HG02943 (cell line): ENCODE results near the gene CEP295NL.
"Not testable (repeated sequence)": the region's sequence is repeated elsewhere in the genome, so short reads cannot be mapped to it uniquely, and the experiment has no call there.

Experiments used
- ATAC-seq: cut with Tn5 transposase; IDR thresholded peaks from one replicate; pipeline ENCODE4 v1.9.1; 2021; ENCODE audit warnings: mild to moderate bottlenecking, low read depth, moderate library complexity; ENCODE audit not compliant: unreplicated experiment

The CEP295NL gene

GRCh38 chr17:78891406-78892061, 11.5 kb downstream of the CEP295NL start:
- no peak for ATAC-seq

- ATAC-seq: no peak
Observed at GRCh38 chr17:78890498-78890897, 12.5 kb downstream of the CEP295NL start.

GRCh38 chr17:78890096-78890495, 12.9 kb downstream of the CEP295NL start:
- not testable (repeated sequence) for ATAC-seq

GRCh38 chr17:78889531-78889930, 13.5 kb downstream of the CEP295NL start:
- peak; percentile 55 for ATAC-seq

- no peak for ATAC-seq
Observed at GRCh38 chr17:78888941-78889518, 14.0 kb downstream of the CEP295NL start.

- no peak for ATAC-seq
Observed at GRCh38 chr17:78886954-78887353, 16.0 kb downstream of the CEP295NL start.

- no peak for ATAC-seq
Observed at GRCh38 chr17:78885956-78886355, 17.0 kb downstream of the CEP295NL start.

- no peak for ATAC-seq
Observed at GRCh38 chr17:78884876-78885667, 17.9 kb downstream of the CEP295NL start.

- ATAC-seq: no peak
Observed at GRCh38 chr17:78884148-78884825, 18.7 kb downstream of the CEP295NL start.

GRCh38 chr17:78883533-78884131, 19.4 kb downstream of the CEP295NL start:
- no peak for ATAC-seq

GRCh38 chr17:78883089-78883532, 19.9 kb downstream of the CEP295NL start:
- no peak for ATAC-seq

GRCh38 chr17:78882540-78883088, 20.4 kb downstream of the CEP295NL start:
- ATAC-seq: no peak

GRCh38 chr17:78879635-78880186, 23.3 kb downstream of the CEP295NL start:
- no peak for ATAC-seq

GRCh38 chr17:78878871-78879527, 24.0 kb downstream of the CEP295NL start:
- ATAC-seq: no peak

- ATAC-seq: no peak
Observed at GRCh38 chr17:78878261-78878660, 24.7 kb downstream of the CEP295NL start.

- ATAC-seq: not testable (repeated sequence)
Observed at GRCh38 chr17:78876954-78877517, 26.0 kb downstream of the CEP295NL start.

- no peak for ATAC-seq
Observed at GRCh38 chr17:78876094-78876597, 26.9 kb downstream of the CEP295NL start.

- ATAC-seq: no peak
Observed at GRCh38 chr17:78875363-78876093, 27.5 kb downstream of the CEP295NL start.
